Sigmoid colon (tissue), 4 donors: ENCODE data around the gene MAPKAPK5.
"Not testable (repeated sequence)": the region's sequence is repeated elsewhere in the genome, so short reads cannot be mapped to it uniquely, and the experiment has no call there.

Experiments used
- EP300 ChIP-seq, 4 donors: sonication (generic); formaldehyde crosslinking; IDR thresholded peaks; one replicate each; pipeline ENCODE4 v1.6.1; 2017; ENCODE audit warnings: antibody characterized with exemption in 4 of 4
- POLR2A ChIP-seq, 2 donors: fragments of 450-650 bp; IDR thresholded peaks; one replicate each; pipeline ENCODE4 v1.6.1; 2016; ENCODE audit warnings: antibody characterized with exemption in 2 of 2, mild to moderate bottlenecking in 2 of 2, moderate library complexity in 2 of 2
- POLR2AphosphoS5 ChIP-seq, 4 donors: sonication (generic); formaldehyde crosslinking; IDR thresholded peaks; one replicate each; pipeline ENCODE4 v1.6.1; 2017; ENCODE audit warnings: antibody characterized with exemption in 4 of 4
- TF ChIP-seq, protein P1 (sequence below), 4 experiments: fragments of 450-650 bp in 3 of 4; fragments of 200-600 bp in 1 of 4; IDR thresholded peaks; one replicate each; pipeline ENCODE4 v1.5.1; 2016 to 2019; ENCODE audit warnings: antibody characterized with exemption in 4 of 4, mild to moderate bottlenecking in 3 of 4, moderate library complexity in 2 of 4

DNA sequence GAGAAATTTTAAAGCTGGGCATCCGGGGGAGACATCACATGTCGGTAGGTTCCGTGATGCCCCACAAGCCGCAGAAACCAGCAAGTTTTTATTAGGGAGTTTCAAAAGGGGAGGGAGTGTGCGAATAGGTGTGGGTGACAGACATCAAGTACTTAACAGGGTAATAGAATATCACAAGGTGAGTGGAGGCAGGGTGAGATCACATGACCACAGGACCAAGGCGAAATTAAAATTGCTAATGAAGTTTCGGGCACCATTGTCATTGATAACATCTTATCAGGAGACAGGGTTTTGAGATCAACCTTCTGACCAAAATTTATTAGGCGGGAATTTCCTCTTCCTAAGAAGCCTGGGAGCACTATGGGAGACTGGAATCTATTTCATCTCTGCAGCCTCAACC lies 21.2 kb upstream of the MAPKAPK5 start:
- TF ChIP-seq, protein P1, sequence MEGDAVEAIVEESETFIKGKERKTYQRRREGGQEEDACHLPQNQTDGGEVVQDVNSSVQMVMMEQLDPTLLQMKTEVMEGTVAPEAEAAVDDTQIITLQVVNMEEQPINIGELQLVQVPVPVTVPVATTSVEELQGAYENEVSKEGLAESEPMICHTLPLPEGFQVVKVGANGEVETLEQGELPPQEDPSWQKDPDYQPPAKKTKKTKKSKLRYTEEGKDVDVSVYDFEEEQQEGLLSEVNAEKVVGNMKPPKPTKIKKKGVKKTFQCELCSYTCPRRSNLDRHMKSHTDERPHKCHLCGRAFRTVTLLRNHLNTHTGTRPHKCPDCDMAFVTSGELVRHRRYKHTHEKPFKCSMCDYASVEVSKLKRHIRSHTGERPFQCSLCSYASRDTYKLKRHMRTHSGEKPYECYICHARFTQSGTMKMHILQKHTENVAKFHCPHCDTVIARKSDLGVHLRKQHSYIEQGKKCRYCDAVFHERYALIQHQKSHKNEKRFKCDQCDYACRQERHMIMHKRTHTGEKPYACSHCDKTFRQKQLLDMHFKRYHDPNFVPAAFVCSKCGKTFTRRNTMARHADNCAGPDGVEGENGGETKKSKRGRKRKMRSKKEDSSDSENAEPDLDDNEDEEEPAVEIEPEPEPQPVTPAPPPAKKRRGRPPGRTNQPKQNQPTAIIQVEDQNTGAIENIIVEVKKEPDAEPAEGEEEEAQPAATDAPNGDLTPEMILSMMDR (IDR thresholded peaks at IDR 0.05): not testable (repeated sequence)
- not testable (repeated sequence) for TF ChIP-seq POLR2A, POLR2AphosphoS5, EP300 (IDR thresholded peaks at IDR 0.05)
